NCI-H69 (cell line): Measurements from ENCODE around the gene HK1.

Experiments used
- DNase-seq: peaks from one replicate; lab custom pipeline; 2025; lab: John Stamatoyannopoulos, UW

The HK1 gene

GRCh38 chr10:69345890-69346474, 67.7 kb downstream of the HK1 start:
- peak; percentile 25 for DNase-seq

DNA sequence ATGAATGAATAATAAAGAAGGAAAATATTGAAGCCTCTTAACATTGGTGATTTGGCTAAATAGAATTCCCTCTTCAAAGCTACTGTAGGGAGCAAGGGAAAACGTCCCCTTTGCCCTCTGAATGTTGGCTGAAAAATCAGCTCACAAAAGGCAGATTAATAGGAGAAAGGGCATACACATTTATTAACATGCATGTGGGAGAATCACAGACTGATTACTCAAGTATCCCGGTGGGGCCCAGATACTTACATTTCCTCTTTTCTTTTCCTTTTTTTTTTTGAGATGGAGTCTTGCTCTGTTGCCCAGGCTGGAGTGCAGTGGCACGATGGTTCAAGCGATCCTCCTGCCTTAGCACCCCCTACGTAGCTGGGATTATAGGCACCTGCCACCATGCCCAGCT, 68.5 kb downstream of the HK1 start:
- DNase-seq: no peak

- DNase-seq: peak; percentile 94
These were observed 70.7 kb downstream of the HK1 start for GRCh38 chr10:69348816-69349541.

- DNase-seq: no peak
These were observed 71.2 kb downstream of the HK1 start for GRCh38 chr10:69349542-69349888.

DNA sequence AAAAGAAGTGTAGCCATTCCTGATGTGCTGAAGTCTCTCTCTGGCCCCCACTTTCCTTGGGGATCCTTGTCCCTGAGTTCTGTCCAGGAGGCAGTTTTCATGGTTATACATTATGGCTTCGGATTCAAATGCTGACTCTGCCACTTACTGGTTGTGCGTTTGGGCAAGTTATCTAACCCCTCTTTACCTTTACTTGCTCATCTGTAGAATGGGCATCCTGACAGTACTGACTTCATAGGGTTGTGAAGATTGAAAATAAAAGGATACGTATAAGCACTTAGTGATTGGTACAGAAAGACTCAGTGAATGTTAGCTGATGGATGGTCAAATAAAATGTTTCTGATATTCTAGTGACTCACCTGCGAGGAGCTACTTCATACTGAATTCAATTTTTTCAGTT, 73.3 kb downstream of the HK1 start:
- DNase-seq: no peak

DNA sequence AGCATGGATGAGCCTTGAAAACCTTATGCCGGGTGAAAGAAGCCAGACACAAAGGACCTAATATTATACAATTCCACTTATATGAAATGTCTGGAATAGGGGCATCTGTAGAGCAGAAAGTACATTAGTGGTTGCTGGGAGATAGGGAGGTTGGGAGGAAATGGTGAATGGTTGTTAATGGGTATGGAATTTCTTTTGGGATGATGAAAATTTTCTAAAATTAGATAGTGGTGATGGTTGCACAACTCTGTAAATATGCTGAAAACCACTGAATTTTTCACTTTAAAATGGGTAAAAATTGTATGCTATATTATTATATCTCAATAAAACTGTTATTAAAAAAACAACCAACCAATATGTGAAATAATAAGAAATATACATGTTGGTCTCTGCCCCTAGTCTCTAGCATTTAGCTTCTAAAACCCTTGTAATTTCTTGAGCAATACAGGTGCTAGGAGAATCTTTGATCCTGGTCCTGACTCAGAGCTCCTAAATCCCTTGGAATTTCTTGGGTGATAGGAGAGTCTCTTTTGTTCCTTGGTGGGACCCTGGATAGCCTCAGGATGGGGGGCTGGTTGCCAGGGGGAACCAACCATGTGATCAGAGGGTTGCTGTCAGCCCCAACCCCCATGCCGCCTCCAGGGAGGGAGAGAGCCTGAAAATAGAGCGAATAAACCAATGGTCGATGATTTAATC, 74.4 kb downstream of the HK1 start:
- no peak for DNase-seq

DNA sequence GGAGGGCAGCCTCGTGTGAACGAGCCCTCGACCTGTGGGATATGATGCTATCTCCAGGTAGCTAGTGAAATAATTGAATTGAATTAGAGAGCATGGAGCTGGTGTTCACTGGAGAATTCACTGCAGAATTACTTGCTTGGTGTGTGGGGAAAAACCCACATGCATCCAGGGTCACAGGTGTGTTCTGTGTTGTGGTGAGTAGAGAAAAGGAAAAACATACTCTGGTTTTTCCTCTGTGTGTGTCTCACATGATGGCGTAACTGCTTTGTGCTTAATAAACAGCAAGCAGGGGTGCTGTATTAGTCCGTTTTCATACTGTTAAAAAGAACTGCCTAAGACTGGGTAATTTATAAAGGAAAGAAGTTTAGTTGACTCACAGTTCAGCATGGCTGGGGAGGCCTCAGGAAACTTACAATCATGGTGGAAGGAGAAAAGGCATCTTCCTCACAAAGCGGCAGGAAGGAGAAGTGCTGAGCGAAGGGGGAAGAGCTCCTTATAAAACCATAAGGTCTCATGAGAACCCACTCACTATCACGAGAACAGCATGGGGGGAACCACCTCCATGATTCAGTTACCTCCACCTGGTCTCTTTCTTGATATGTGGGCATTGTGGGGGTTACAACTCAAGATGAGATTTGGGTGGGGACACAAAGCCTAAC, 75.8 kb downstream of the HK1 start:
- no peak for DNase-seq

DNA sequence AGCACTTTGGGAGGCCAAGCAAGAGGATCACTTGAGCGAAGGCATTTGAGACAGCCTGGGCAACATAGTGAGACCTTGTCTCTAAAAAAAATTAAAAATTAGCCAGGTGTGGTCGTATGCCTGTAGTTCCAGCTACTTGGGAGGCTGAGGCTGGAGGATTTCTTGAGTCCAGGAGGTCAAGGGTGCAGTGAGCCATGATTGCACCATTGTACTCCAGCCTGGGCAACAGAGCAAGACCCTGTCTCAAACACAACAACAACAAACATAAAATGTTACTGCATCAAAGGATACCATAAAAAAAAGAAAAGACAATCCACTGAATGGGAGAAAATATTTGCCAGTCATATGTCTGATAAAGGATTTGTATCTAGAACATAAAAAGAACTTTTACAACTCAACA, 77.9 kb downstream of the HK1 start:
- DNase-seq: no peak

GRCh38 chr10:69358148-69358795, 80.0 kb downstream of the HK1 start:
- DNase-seq: no peak

- no peak for DNase-seq
These were observed 80.9 kb downstream of the HK1 start for GRCh38 chr10:69359148-69359547.

- no peak for DNase-seq
These were observed 81.3 kb downstream of the HK1 start for GRCh38 chr10:69359594-69359993.

DNA sequence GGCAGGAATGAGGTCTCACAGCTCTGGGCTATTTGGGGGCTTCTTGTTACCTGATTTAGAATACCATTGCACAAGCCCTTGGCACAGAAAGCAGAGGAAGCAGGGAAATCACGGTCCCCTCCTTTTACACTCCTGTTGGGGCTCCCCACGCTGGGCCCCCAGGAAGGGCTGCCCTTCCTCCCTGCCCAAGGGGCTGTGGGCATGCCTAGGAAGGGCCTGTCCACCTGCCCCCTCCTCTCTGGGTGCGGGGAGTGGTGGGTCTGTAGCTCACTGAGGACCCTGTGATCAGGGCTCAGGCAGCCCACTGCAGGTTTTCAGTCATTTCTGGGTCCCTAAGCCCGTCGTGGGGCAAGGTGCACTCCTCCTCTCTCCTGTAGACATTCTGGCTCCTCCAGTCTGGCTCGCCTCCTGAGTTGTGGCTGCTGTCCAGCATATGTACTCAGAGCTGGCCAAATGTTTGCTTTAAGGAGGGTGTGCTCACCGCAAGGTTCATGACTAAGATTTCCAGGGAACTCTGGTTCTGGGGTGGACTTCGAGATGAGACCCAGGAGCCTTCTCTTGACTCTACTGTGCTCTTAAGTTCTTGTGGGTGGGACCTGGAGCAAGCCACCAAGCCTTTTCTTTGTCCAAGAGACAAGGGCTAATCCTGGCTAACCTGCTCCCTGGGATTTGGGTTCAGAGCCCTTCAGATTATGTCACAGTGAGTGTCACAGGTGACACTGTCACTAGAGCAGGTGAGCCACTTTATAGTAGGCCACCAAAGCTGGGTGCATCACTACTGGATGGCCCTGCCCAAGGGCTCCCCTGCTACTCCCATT, 82.4 kb downstream of the HK1 start:
- DNase-seq: peak; percentile 68

GRCh38 chr10:69361303-69361614, 83.0 kb downstream of the HK1 start:
- DNase-seq: peak; percentile 66

GRCh38 chr10:69362471-69362954, 84.2 kb downstream of the HK1 start:
- no peak for DNase-seq

GRCh38 chr10:69363666-69364065, 85.4 kb downstream of the HK1 start:
- no peak for DNase-seq

DNA sequence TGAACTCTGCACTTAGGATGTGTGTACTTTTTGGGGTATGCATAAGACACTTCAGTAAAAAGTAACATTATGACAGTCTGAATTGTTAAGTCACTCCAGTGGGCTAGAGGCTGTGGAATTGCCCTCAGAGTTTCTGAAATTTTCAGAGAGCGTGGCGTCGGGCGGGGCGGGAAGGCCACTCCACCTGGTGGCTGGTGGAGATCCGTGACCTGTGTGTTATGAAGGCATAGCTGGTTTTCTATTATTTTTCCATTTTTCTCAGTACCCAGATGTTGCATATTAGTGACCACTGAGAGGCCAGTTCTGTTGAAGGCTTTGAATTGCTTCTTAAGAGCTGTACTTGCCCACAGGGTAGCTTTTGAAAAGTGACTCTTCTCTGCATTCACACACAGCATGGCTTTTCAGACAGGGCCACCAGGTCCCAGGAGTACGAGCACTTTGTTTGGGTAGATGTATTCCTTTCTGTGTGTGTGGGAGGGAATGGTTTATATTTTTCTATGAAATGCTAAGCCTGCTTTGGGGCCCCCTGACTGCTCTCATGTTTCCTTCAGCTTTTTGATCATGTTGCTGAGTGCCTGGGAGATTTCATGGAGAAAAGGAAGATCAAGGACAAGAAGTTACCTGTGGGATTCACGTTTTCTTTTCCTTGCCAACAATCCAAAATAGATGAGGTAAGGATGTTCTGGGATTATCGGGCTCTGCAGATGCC, 86.1 kb downstream of the HK1 start:
- DNase-seq: no peak

DNA sequence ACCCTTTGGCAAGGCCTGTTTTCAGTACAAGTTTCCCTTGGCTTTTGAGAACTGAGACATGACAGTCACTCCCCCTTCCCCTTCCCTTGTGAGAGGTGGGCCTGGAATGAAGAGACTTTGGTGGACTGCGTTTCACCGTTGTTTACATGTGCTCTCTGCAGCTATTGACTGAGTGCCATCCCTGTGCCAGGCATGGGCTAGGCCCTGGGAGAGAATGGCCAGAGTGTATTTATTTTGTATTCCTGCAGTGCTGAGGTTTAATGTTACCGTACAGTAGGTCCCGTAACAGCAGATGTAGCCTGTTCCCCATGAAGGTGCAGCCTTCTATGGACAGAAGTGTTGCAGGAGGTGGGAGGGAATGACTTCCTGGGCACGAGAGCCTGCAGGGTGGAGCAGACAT, 88.4 kb downstream of the HK1 start:
- no peak for DNase-seq

DNA sequence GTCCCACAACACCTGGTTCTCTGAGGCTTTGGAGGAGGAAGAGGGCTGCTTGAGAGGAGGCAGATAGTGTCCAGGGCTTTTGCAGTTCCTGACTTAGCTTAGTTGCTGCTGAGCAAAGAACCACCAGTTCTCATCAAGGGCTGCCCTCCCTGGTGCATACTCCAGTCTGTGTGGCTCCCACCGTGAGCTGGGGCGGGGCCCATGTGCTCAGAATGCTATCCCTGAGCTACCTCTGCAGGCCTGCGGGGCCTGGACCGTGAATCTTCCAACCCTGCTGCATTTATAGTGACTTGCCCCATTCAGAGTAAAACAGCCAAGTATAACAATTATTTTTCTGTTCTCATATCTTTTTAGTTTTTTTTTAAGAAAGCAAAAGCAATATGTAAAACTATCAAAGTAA, 89.2 kb downstream of the HK1 start:
- DNase-seq: peak; percentile 5

GRCh38 chr10:69372126-69372980, 94.1 kb downstream of the HK1 start:
- no peak for DNase-seq

DNA sequence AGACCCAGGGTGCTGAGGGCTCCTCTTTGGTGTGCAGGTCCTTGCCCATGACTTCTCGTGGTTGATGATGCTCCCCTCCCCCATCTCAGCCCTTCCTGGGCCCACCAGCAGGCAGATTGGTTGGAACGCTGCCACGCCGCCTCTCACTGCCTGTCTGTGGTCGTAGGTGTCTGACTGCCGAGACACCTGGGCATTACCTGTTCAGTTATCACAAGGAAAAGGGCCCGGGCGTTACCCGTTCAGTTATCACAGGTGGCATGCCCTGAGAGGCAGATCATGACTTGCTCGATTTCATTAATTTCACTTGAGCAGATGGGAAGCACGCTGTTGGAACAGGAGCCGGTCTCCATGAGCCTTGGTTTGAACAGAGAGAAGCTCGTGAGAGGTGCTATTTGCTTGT, 95.9 kb downstream of the HK1 start:
- no peak for DNase-seq
